GM12873 (cell line): ENCODE measurements around the gene KRT32.
A peak's percentile ranks its signal among the peaks of the same experiment; 100 is the strongest.

ENCODE experiments used
- TF ChIP-seq, protein P1 (sequence below): IDR thresholded peaks from 2 replicates; pipeline ENCODE4 v1.5.1; 2012; ENCODE audit warnings: low read depth, mild to moderate bottlenecking, moderate library complexity, low read length, control low read depth; ENCODE audit not compliant: insufficient read depth; ENCODE audit errors: missing control alignments

Gene KRT32

GRCh38 chr17:41500131-41500911, 33.1 kb upstream of the KRT32 start:
- TF ChIP-seq, protein P1, sequence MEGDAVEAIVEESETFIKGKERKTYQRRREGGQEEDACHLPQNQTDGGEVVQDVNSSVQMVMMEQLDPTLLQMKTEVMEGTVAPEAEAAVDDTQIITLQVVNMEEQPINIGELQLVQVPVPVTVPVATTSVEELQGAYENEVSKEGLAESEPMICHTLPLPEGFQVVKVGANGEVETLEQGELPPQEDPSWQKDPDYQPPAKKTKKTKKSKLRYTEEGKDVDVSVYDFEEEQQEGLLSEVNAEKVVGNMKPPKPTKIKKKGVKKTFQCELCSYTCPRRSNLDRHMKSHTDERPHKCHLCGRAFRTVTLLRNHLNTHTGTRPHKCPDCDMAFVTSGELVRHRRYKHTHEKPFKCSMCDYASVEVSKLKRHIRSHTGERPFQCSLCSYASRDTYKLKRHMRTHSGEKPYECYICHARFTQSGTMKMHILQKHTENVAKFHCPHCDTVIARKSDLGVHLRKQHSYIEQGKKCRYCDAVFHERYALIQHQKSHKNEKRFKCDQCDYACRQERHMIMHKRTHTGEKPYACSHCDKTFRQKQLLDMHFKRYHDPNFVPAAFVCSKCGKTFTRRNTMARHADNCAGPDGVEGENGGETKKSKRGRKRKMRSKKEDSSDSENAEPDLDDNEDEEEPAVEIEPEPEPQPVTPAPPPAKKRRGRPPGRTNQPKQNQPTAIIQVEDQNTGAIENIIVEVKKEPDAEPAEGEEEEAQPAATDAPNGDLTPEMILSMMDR = no peak

- TF ChIP-seq, protein P1 = no peak
These were observed 32.5 kb upstream of the KRT32 start for GRCh38 chr17:41499714-41500113.

DNA sequence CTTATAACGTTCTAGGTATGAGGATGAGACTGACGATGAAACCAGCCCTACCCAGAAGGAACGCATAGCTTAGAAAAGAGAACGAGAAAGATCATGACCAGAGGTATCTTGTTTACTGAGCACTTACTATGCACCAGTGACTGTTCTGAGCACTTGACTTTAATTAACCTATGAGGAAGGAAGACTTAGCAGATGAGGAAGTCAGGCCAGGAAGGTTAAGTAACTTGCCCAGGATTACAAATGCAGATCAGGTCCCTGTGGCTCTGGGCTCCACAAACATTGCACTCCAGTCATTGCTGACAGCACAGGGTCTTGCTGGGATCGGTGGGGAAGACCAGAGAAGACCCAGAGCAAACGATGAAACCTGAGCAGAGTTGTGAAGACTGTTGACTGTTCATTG, 31.1 kb upstream of the KRT32 start:
- TF ChIP-seq, protein P1 = no peak

DNA sequence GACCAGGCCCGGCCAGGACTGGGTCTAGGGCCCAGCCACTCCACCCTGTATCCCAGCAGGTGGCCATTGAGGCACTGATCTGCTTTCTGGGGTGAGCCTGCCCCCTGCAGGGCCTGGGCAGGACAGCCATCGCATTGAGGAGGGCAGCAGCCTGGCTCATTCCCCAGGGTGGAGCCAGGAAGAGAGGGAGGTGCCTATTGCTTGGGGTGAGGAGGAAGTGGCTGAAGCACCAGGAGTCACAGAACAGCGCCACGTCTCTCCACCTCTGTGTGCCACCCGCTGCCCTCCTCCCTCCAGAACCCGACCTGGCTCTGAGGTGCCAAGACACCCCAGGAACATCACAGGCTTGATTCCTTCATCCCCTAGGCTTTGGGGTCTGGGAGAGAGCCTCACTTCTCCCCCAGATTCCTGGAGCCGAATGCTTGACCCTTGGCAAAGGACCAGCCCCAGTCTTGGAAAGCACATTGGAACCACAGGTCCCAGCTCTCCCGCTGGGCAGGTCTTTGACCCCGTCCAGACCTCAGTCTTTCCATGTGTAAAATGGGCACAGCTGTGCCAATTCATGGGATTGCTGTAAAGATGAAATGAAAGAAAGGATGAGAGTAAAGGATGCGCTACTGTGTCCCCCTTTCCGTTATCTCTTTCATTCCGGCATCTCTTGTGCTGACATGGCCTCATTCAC, 29.8 kb upstream of the KRT32 start:
- TF ChIP-seq, protein P1 = peak; percentile 71

GRCh38 chr17:41494524-41494923, 27.3 kb upstream of the KRT32 start:
- TF ChIP-seq, protein P1 = no peak

GRCh38 chr17:41492771-41493170, 25.6 kb upstream of the KRT32 start:
- TF ChIP-seq, protein P1 = no peak

GRCh38 chr17:41492351-41492750, 25.2 kb upstream of the KRT32 start:
- TF ChIP-seq, protein P1 = no peak
